Thoracic aorta (tissue), 2 donors: ENCODE results near the gene PDE4D. TPM values are rescaled to one million over a fixed set of nuclear protein-coding genes. Genes with fewer than 3 reads are reported as not detected.

Source experiments
- ATAC-seq: fragments of 150-250 bp; one replicate; pipeline ENCODE4 v1.8.0; 2017; ENCODE audit warnings: low read depth; ENCODE audit not compliant: insufficient number of reproducible peaks, low FRiP score
- DNase-seq: peaks from one replicate; pipeline ENCODE4 v3.0.0-alpha.2; 2020; ENCODE audit warnings: low spot score
- H3K27ac ChIP-seq, 2 donors: fragments of 200-600 bp; sonication (generic); 1 replicate in 1 of 2; 2 replicates in 1 of 2; pipeline ENCODE4 v1.5.1; 2016; ENCODE audit warnings: mild to moderate bottlenecking in 2 of 2, moderate library complexity in 2 of 2
- H3K27me3 ChIP-seq: fragments of 200-600 bp; sonication (generic); replicated peaks from 2 replicates; pipeline ENCODE4 v1.6.0; 2016; ENCODE audit warnings: mild to moderate bottlenecking; ENCODE audit not compliant: insufficient read depth
- H3K36me3 ChIP-seq: fragments of 200-600 bp; sonication (generic); one replicate; pipeline ENCODE4 v1.5.1; 2016
- H3K4me1 ChIP-seq, 2 donors: fragments of 200-600 bp; sonication (generic); 1 replicate in 1 of 2; 2 replicates in 1 of 2; pipeline versions ENCODE4 v1.5.1 to v1.6.0; 2016; ENCODE audit warnings: low read depth in 2 of 2, mild to moderate bottlenecking in 1 of 2; ENCODE audit not compliant: control insufficient read depth in 1 of 2
- H3K4me3 ChIP-seq: fragments of 200-600 bp; sonication (generic); 2 replicates; pipeline ENCODE4 v1.5.1; 2016; ENCODE audit warnings: mild to moderate bottlenecking
- H3K9me3 ChIP-seq: fragments of 200-600 bp; sonication (generic); 2 replicates; pipeline ENCODE4 v1.5.1; 2016
- total RNA-seq, 2 donors: library from RNA; depleted of rRNA; stranded (reverse); fragments of >200 nt; gene quantifications; one replicate each; pipeline versions ENCODE4 v1.1.0 to v1.2.3, GENCODE V29; 2016
- TF ChIP-seq, protein P1 (sequence below): fragments of 200-600 bp; sonication (generic); IDR thresholded peaks from one replicate; pipeline ENCODE4 v1.5.1; 2019; ENCODE audit warnings: antibody characterized with exemption

The PDE4D gene
- total RNA-seq, 2 donors from 2014 or later: 34.0 to 85.8 TPM

DNA sequence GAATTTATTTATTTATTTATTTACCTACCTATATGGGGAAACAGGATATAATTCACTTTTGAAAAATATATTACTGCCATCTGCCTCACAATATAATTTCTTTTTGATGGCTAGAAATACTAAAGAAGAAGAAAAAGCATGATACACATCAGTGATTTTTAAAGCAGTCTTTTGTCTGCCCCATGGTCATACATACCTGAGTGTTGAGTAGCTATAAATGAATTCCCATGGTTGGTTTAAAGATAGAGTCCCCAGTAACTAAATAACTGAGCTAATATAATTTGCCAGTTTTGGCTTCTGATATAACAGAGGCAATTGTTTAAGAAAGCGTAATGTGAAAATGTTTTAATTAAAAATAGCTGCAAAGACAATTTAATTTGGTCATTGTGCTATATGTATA, 447.8 kb downstream of the PDE4D start:
- Histone ChIP-seq H3K9me3 (no peaks in the 10 kb centered on the region), H3K27me3 (no peaks in the 10 kb centered on the region), H3K36me3 (no peaks in the 10 kb centered on the region), H3K4me1 (no peaks in the 10 kb centered on the region), H3K4me3 (no peak overlapping the region), H3K27ac (no peak overlapping the region)
- ATAC-seq (no peak), DNase-seq (no peak)
- TF ChIP-seq, protein P1, sequence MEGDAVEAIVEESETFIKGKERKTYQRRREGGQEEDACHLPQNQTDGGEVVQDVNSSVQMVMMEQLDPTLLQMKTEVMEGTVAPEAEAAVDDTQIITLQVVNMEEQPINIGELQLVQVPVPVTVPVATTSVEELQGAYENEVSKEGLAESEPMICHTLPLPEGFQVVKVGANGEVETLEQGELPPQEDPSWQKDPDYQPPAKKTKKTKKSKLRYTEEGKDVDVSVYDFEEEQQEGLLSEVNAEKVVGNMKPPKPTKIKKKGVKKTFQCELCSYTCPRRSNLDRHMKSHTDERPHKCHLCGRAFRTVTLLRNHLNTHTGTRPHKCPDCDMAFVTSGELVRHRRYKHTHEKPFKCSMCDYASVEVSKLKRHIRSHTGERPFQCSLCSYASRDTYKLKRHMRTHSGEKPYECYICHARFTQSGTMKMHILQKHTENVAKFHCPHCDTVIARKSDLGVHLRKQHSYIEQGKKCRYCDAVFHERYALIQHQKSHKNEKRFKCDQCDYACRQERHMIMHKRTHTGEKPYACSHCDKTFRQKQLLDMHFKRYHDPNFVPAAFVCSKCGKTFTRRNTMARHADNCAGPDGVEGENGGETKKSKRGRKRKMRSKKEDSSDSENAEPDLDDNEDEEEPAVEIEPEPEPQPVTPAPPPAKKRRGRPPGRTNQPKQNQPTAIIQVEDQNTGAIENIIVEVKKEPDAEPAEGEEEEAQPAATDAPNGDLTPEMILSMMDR: no peak

DNA sequence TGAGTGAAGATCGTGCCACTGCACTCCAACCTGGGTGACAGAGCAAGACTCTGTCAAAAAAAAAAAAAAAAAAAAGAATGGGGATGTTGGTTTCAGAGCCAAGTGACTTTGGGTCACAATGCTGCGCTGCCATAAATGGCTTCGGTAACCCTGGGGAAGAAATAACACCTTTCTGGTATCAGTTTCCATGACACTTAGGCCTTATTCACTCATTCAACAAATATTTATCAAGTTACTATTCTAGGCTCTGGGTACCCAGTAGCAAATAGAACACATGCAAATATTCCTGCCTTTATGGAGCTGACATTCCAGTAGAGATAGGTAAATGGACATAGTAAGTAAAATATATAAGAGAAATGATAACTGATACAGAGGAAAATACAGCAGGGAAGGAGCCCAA, 454.2 kb downstream of the PDE4D start:
- Histone ChIP-seq H3K9me3 (no peaks in the 10 kb centered on the region), H3K36me3 (no peaks in the 10 kb centered on the region), H3K4me3 (no peak overlapping the region), H3K27ac (no peak overlapping the region), H3K27me3 (no peaks in the 10 kb centered on the region), H3K4me1 (no peaks in the 10 kb centered on the region)
- TF ChIP-seq, protein P1: no peak
- no peak for ATAC-seq
- no peak for DNase-seq

- Histone ChIP-seq H3K36me3 (no peaks in the 10 kb centered on the region), H3K4me3 (no peak overlapping the region), H3K27me3 (no peaks in the 10 kb centered on the region), H3K4me1 (no peaks in the 10 kb centered on the region), H3K27ac (no peak overlapping the region), H3K9me3 (no peaks in the 10 kb centered on the region)
- TF ChIP-seq, protein P1: no peak
- no peak for ATAC-seq
- no peak for DNase-seq
Measured at GRCh38 chr5:59437176-59437575, 456.4 kb downstream of the PDE4D start.

DNA sequence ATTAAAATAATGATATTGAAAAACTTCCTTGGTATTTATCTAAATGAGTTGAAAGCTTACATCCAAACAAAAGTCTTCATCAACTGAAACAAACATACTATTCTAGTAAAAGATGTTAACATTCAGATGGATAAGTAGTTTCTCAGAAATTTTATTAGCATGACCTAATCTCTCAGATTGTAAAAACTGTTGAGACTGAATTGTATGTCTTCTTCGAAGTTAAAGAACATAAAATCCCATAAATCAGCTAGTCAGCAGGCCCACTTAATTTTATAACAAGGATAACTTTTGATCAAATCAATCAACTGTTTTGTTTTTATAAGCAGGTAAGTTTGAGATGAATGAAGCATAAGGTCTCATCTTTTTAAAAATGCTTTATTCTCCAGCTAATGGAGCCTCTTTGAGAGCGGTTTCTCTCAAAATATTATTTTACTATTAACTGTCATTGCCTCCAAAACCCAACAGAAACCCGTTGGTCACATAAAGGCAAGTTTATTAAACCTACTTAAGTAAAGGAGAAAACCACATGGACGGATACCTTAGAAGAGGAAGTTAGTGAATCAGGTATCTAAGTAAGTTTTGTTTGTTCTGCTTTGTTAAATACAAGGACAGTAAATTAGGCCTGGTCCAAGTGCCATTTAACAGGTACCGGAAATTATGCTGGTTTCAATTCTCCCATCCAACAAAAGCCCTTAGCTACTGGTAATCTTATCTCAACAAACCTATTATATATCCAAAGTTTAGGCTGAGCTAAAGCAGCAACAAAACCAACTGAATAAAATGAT, 457.0 kb downstream of the PDE4D start:
- no peaks in the 10 kb centered on the region for H3K4me1 ChIP-seq
- DNase-seq: no peak
- H3K4me3 ChIP-seq: no peak overlapping the region
- H3K27me3 ChIP-seq: no peaks in the 10 kb centered on the region
- no peak overlapping the region for H3K27ac ChIP-seq
- ATAC-seq: no peak
- no peaks in the 10 kb centered on the region for H3K9me3 ChIP-seq
- TF ChIP-seq, protein P1: no peak
- H3K36me3 ChIP-seq: no peaks in the 10 kb centered on the region

DNA sequence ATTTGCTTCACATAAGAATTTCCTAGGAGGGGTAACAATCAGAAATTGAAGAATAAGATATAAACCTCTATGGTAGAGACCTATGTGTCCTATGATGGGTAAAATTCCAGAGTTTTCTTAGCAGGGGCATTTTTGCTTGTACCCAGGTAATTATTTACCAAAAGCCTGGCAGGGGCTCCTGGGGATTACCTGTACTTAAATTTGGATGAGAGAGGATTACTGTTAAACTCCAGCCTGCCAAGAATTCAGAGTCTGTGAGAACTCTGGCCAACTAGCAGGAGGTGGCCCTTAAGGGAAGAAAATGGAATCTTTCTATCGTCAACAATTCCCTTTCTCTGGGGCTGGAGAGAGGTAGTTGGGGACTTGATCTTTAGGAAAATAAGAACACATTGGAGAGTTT, 460.4 kb downstream of the PDE4D start:
- no peak for ATAC-seq
- Histone ChIP-seq H3K9me3 (no peaks in the 10 kb centered on the region), H3K27ac (no peak overlapping the region), H3K4me1 (no peaks in the 10 kb centered on the region), H3K36me3 (no peaks in the 10 kb centered on the region), H3K27me3 (no peaks in the 10 kb centered on the region), H3K4me3 (no peak overlapping the region)
- TF ChIP-seq, protein P1: no peak
- DNase-seq: no peak
